GM18867 (cell line): ENCODE data around the gene IDH2.
A peak's percentile ranks its signal among the peaks of the same experiment; 100 is the strongest.
"Not testable (repeated sequence)": the region's sequence is repeated elsewhere in the genome, so short reads cannot be mapped to it uniquely, and the experiment has no call there.

Source experiments
- ATAC-seq: cut with Tn5 transposase; IDR thresholded peaks from one replicate; pipeline ENCODE4 v1.9.1; 2021; ENCODE audit warnings: mild to moderate bottlenecking, moderate library complexity; ENCODE audit not compliant: unreplicated experiment

The IDH2 gene

DNA sequence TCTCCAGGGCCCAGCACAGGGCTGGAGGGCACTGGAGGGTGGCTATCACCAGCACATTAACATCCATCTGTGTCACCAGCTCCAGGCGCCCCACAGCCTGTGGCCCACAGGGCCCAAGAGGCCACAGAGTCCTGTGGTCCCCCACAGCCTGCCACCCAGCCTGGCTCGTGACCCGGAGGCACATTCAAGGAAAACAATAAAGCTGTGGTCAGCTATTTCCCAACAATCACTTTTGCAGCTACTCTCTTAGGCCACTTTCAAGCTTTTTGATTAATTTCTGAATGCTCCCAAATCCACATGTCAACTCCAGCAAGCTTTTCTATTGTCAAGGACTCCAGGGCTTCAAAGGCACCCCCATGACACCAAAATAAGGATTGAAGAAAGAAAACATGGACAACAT is 16.7 kb downstream of the IDH2 start:
- no peak for ATAC-seq

DNA sequence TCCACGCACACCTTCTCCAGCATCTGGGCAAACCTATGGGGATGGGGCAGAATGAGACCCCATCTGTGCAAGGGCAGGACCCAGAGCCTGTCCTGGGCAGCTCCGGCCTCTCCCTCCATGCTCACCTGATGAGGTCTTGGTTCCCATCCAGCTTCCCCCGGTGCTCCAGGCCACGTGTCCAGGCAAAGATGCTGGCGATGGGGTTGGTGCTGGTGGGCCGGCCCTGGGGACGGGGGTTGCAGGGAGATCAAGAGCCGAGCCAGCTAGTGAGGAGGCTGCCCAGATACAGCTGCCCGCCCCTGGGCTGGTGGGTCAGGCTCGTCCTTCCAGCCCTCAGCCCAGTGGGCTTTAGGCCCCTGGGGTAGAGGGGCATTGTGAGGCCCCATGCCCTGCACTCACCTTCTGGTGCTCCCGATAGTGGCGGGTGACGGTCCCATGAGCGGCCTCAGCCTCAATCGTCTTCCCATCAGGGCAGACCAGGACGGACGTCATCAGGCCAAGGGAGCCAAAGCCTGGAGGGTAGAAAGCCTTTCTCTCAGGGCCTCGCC is 17.3 kb downstream of the IDH2 start:
- no peak for ATAC-seq

DNA sequence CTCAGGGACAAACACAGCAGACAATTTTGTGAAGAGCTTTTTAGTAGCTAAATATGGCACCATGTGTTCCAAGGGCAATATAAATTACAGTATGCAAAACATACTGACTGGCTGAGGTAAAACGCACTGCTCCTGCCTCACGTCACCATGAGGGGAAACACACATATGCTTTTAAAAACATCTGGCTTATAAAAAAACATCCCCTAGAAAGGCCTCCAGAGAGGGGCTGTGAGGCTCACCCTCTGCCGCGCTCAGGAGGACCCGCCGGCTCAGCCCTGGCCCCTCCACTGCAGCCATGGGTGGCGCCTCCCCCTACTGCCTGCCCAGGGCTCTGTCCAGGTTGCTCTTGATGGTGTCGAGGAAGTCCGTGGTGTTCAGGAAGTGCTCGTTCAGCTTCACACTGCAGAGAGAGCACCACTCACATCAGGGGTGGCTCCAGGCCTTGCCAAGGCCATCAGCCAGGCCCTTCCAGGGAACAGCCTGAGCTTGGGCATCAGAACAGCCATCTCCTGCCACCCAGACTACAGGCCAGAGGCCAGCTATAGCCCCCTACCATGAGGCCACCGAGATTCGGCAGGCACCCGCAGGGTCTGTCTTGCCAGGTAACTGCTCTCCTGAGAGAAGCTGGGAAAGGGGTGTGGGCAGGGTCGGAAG is 18.2 kb downstream of the IDH2 start:
- no peak for ATAC-seq

DNA sequence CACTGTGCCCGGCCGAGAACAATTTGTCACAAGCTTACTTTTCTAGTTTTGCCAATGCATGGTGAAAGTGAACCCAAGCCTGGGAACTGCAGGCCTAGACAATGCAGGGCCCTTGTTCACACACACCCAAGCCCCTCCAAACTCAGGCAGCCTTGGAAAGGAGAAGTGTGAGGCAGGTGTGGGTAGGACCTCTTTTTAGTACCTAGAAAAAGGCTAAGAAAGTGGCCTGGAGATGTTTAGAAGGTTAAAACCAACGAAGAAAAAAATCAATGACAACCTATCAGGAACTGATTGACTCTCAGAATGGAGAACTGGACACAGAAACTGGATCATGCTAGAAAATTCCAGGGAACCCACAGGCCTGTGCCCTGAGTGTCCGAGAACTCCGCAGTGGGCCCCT is 18.8 kb downstream of the IDH2 start:
- ATAC-seq, result no peak

DNA sequence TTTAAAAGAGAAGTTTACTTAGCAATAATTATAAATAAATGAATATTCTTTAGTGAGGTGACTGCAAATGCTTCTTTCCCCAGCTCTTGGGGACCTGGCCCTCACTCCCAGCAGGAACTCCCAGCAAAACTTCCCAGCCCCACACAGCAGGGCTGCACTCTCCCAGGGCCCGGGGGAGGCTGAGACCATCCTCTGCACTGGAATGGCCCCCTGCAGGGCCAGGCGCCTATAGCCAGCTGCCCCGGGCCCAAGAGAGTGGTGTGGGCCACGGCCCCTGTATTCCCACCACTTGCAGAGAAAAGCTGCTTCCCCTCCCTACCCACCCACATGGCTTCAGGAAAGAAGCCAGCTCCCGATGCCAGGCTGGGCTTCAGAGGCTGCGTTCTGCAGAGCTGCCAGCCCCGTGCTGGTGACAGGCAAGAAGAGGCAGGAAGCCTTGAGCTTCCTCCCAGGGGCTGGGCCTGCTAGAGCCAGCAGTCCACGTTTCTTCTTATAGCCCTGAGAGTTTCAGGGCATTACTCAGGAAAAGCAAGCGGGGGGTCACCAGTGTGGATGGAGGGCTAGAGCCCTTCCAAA is 20.0 kb downstream of the IDH2 start:
- no peak for ATAC-seq

DNA sequence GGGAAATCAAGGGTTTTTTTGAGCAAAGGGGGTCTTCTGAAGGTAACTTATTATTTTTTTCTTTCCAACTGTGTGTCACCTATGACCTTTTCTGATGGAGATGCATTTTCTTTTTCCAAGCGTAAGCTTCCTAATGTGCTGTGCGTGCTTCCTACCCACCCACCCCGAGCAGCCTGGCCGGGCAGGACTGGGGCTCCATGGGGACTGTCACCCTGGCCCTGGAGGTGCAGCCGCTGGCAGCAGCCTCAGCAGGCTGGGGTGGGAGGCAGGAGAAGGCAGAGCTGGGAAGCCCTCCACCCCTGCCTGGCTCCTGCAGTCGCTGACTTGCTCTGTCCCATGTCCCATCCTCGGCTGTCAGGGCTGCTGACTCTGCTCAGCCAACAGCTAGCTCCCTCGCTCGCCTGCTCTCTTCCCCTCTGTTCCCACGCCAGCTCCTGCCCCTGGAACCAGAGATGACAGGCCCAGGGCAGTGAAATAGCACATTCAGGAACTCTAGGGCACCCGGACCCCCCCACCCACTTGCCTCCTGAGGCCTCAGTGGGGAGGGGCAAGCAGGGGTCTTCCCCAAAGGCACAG is 21.4 kb downstream of the IDH2 start:
- ATAC-seq, result no peak

DNA sequence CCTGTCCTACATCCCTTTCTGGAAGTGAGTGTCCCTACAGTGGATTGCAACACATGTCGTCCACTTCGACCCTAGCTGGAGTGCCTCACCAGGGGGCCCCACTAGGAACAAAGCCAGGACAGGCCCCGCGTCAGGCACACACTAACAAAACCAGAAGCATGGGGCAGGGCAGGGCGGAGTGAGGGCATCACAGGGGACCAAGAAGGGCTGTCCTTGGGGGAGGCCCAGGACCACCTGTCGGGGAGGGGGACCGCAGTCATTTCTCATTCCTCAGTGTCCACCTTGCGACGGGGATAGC is 21.9 kb downstream of the IDH2 start:
- no peak for ATAC-seq

DNA sequence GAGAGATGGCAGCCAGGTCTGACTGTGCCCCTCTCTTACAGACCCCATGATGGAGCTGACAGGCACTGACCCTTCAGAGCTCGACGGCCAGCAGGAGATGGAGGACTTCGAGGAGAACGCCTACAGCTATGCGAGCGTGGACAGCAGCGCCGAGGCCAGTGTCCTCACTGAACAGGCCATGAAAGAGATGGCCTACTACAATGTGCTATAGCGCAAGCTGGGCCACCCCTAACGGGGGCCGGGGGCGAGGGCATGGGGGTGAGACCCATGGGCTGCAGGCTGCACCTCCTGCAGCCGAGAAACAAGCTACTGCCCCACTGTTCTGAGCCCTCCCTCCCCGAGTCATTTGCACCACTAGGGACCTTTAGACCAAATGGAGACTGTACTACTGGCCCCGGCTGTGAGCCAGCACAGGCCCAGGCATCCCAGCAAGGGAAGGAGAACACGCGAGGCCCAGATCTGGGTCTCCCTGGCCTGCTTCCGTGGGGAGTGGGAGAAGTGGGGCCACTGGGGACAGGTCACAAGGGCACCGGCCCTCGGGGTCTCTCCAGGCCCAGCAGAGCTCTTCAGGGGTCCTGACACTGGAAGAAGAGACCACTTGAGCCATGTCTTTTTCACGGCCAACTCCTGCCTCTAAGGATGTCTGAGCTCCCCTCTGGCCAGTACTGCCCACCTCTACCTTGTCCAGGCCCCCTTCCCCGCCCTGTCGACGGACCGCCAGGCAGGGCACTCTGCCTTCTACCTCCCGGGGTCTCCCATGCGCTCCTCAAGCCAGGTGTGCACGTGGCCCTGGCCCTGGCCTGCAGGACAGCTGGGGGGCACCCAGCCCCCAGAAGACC is 22.4 kb downstream of the IDH2 start:
- ATAC-seq, result no peak

DNA sequence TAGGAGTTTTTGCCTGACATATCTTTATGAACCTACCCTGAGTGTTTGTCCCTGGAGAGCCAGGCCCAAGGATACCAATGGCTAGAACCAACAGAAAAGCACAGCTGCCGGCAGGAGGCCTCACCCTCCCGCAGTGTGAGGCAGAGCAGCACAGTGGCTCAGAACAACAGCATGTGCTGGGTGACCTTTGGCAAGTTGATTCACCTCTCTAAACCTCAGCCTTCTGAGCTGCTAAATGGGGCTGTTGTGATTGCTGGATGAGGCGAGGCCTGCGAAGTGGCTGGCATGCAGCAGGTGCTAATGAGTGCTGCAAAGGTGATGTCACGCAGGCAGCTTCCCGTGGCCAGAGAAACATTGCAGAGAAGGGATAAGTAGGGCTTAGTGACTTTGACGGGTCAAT is 23.3 kb downstream of the IDH2 start:
- no peak for ATAC-seq

DNA sequence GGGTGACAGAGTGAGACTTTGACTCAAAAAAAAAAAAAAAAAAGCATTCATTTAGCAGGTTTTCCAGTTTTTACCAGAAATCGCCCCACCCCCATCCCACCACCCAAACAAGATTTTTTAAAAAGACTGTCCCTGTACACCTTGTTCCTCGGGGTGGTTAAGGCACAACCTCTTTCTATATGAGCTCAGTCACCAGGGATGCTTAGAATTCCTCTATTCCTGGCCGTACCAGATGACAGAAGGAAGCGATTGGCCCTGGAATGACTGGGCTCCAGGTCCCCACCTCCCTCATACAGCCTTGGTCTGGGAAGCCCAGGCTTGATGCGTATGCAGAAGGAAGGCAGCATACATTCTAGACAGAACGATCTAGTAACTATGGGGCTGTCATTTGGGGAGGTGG is 25.6 kb downstream of the IDH2 start:
- ATAC-seq, result no peak

DNA sequence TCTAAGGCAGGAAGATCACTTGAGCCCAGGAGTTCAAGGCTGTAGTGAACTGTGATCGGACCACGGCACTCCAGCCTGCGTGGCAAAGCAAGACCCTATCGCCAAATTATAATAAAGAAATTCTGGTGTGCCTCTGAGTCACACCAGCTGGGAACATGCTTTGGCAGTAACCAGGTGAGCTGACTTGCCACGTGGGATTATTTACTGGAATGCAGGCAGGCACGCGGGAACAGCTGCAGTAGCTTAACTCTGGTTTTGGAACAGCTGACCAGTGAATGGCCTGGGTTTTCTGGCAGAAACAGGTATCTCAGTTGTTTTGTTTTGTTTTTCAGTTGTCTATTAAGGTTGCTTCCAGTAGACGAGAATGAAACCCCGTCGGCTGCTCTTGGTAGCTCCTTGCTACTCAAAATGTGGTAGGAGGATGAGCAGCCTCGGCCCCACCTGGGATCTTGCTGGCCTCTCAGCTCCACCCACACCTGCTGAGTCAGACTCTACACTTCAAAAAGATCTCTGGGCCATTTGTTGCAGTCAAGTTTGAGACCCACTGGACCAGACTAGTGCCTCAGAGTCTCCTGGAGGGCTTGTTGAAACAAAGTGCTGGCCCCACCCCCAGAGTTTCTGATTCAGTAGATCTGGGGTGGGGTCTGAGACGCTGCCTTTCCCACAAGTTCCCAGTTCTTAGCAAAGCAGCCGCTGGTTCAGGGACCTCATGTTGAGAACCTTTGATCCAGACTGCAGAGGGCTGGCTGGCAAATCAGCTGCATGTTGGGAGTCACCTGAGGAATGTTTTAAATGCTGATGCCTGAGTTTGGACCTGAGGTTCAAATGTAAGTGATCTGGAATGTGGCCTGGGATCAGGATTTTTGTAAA is 26.6 kb downstream of the IDH2 start:
- no peak for ATAC-seq

DNA sequence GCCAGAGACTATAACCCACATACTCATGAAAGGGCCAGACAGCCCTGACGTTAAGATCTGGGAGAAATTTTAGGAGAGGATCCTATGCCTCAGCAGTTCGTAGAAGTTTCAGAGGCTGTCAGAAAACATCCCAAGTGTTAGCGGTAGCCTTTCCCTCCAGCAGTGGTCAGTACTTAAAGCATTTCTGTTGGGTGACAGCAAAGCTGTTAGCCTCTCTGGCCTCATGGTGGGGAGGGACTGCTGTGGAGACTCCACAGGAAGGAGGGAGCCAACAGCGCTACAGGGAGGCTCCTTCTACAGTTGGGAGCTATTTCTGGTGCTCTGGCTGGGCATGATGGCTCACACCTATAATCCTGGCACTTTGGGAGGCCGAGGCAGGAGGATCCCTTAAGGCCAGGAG is 27.4 kb downstream of the IDH2 start:
- ATAC-seq, result no peak

DNA sequence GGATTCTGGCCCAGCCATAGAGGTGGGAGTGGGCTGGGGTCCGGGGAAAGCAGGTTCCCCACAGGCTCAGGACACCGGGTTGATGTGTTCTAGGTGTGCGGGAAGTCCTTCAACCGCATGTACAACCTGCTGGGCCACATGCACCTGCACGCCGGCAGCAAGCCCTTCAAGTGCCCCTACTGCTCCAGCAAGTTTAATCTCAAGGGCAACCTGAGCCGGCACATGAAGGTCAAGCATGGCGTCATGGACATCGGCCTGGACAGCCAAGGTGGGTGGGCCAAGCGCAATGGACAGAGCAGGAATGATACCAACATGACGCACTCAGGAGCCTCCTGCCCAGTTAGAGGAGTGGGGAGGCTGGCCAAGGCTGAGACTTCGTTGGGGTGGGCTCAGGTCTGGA is 28.2 kb downstream of the IDH2 start:
- no peak for ATAC-seq

DNA sequence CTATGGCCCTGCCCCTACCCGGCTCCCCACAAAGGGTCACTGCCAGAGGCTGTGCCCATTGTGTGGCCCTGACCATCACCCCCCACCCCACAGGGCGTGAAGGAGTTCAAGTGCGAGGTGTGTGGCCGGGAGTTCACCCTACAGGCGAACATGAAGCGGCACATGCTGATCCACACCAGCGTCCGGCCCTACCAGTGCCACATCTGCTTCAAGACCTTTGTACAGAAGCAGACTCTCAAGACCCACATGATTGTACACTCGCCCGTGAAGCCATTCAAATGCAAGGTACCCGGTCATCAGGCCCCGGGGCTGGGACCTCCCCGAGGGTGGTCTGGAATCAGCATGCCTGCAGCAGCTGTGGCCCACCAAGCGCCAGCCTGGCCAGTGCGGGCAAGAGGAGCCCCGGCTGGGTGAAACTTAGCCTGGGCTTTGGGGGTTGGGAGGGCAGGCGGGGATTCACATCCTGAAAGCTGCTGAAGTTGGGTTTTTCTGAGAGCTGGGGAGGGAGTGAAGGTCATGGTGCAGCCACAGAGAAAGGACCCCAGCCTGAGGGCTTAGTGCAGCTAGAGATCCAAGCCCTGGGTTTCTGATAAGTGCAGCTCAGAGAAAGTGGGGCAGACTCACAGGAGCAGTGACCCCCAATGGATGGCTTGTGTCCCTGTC is 29.2 kb downstream of the IDH2 start:
- no peak for ATAC-seq

DNA sequence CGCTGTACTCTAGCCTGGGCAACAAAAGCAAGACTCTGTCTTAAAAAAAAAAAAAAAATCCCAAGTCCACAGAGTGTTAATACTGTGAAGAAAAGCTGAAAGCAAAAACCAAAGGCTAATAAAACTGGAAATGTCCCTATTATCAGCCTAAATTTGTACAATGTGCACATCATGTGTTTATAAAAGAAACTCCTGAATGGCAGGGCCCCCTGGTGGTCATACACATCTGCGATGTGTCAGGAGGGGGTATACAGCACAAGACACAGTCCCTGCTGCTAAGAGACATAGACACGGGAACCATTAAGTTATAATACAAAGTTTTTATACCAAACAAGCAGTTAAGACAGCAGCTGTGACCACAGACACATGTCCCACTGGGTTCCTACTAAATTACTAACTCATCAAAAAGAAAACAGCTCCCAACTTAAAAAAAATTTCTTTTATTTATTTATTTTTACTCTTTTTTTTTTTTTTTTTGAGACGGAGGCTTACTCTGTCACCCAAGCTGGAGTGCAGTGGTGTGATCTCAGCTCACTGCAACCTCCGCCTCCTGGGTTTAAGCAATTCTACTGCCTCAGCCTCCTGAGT is 31.0 kb downstream of the IDH2 start:
- ATAC-seq, result peak; percentile 69

DNA sequence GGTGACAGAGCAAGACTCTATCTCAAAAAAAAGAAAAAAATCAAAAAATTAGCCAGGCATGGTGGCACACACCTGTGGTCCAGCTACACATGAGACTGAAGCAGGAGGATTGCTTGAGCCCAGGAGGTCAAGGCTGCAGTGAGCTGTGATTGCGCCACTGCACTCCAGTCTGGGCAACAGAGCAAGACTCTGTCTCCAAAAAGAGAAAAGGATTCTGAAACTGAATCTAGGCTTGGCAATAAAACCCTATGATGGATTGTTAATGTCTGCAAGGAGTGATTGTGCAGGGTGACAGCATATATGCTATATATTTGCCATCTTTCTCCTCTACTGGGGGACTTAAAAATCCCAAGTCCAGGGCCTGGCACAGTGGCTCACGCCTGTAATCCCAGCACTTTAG is 31.6 kb downstream of the IDH2 start:
- ATAC-seq, result not testable (repeated sequence)

DNA sequence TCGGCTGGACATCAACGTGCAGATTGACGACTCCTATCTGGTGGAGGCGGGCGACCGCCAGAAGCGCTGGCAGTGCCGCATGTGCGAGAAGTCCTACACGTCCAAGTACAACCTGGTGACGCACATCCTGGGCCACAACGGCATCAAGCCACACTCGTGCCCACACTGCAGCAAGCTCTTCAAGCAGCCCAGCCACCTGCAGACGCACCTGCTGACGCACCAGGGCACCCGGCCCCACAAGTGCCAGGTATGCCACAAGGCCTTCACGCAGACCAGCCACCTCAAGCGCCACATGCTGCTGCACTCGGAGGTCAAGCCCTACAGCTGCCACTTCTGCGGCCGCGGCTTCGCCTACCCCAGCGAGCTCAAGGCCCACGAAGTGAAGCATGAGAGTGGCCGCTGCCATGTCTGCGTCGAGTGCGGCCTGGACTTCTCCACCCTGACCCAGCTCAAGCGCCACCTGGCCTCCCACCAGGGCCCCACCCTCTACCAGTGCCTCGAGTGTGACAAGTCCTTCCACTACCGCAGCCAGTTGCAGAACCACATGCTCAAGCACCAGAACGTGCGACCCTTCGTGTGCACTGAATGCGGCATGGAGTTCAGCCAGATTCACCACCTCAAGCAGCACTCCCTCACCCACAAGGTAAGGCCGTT is 34.2 kb downstream of the IDH2 start:
- no peak for ATAC-seq

DNA sequence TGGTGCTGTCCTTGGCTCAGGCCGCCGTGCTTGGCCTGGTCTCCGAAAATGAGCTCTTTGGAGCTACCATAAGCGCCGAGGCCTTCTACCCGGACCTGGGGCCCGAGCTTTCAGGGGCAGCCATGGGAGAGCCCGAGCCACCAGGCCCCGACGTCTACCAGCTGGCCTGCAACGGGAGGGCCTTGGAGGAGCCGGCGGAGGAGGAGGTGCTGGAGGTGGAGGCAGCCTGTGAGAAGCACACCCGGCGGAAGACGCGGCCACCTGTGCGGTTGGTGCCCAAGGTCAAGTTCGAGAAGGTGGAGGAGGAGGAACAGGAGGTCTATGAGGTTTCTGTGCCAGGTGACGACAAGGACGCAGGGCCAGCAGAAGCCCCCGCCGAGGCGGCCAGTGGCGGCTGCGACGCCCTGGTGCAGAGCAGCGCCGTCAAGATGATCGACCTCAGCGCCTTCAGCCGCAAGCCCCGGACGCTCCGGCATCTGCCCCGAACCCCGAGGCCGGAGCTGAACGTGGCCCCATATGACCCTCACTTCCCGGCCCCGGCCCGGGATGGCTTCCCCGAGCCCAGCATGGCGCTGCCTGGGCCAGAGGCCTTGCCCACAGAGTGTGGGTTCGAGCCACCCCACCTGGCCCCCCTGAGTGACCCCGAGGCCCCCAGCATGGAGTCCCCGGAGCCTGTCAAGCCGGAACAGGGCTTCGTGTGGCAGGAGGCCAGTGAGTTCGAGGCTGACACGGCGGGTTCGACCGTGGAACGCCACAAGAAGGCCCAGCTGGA is 34.9 kb downstream of the IDH2 start:
- no peak for ATAC-seq

DNA sequence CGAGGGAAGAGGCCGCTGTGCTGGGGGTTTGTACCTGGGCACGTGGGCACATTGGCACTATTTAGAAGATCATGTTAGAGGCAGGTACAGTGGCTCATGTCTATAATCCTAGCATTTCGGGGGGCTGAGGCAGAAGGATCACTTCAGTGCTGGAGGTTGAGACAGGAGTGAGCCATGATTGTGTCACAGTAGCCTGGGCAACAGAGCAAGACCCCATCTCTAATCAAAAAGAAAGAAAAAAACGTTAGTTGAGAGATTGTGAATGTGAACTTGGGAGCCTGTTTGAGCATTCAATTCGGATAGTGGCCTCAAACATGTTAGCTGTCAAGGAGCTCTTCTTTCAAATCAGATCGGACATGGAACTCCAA is 36.6 kb downstream of the IDH2 start:
- no peak for ATAC-seq
